ENCODE data around the gene CHCHD3. TPM values are rescaled to one million over a fixed set of nuclear protein-coding genes. Genes with fewer than 3 reads are reported as not detected.

The CHCHD3 gene
- total RNA-seq, 1 donor: 104 TPM

DNA sequence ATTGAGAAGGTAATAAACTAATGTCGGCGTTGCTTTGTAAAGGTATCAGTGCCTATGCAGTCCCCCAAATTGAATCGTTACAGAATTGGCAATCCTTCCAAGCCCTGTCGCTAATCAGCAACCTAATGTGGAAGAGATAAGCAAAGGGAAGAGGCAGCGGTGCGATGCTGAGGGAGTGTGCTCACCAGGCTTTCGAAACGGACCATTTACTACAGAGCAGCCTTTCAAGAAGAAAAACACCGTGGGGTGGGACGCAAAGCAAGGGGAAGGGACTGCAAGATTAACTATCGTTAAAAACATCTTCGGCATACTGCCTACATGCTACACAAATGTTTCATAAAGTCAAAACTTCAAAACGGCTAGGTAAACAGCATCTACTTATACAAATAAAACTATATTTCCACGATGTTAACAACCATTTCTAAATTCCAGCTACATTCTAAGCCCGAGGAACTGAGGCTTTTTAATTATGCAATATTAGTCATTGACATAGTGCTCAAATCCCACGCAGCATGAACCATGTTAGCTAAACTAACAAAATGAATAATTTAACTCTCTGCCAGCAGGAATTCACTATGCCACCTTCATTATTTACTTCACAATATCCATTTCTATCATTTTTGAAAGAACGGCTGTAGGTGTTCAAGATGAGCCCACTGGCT lies 85.2 kb downstream of the CHCHD3 start:
- no peak for DNase-seq (ENCODE audit: low read depth)
- TF ChIP-seq, protein P1, sequence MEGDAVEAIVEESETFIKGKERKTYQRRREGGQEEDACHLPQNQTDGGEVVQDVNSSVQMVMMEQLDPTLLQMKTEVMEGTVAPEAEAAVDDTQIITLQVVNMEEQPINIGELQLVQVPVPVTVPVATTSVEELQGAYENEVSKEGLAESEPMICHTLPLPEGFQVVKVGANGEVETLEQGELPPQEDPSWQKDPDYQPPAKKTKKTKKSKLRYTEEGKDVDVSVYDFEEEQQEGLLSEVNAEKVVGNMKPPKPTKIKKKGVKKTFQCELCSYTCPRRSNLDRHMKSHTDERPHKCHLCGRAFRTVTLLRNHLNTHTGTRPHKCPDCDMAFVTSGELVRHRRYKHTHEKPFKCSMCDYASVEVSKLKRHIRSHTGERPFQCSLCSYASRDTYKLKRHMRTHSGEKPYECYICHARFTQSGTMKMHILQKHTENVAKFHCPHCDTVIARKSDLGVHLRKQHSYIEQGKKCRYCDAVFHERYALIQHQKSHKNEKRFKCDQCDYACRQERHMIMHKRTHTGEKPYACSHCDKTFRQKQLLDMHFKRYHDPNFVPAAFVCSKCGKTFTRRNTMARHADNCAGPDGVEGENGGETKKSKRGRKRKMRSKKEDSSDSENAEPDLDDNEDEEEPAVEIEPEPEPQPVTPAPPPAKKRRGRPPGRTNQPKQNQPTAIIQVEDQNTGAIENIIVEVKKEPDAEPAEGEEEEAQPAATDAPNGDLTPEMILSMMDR (IDR thresholded peaks at IDR 0.05; ENCODE audit: insufficient read depth, low read depth, low read length): no peak
- peak overlapping the region; percentile 33 for H3K4me3 ChIP-seq (ENCODE audit: low read depth, low read length)

DNA sequence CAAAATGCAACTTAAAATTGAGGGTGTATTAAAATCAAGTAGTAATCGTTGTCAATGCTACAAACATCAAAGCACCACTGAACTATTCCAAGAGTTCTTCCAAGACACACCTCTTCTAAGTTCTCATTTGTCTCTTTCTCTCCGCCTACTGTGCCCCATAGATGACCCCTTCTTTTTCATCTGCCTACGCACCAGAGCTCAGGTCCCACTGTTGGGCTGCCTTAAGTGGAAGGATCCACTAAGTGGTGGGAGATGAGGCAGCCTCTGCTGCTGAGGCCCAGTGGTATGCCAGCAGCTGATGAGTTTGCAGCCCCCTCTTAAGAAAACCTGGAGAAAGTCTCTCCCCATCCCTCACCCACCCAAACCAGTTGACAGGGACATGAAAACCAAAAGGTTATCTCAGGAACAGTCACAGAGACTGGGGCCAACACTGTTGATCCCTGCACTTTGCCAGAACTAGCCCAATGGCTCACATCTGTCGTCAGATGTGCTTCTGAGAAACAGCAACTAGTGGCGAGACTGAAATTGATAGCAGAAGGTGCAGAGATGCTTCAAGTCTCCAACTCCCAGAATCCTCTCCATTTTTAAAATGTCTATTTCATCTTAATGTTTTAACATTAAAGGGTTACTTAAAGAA lies 88.4 kb downstream of the CHCHD3 start:
- no peak for DNase-seq (ENCODE audit: low read depth)
- TF ChIP-seq, protein P1 (IDR thresholded peaks at IDR 0.05; ENCODE audit: insufficient read depth, low read depth, low read length): no peak
- no peak overlapping the region for H3K4me3 ChIP-seq (ENCODE audit: low read depth, low read length)

DNA sequence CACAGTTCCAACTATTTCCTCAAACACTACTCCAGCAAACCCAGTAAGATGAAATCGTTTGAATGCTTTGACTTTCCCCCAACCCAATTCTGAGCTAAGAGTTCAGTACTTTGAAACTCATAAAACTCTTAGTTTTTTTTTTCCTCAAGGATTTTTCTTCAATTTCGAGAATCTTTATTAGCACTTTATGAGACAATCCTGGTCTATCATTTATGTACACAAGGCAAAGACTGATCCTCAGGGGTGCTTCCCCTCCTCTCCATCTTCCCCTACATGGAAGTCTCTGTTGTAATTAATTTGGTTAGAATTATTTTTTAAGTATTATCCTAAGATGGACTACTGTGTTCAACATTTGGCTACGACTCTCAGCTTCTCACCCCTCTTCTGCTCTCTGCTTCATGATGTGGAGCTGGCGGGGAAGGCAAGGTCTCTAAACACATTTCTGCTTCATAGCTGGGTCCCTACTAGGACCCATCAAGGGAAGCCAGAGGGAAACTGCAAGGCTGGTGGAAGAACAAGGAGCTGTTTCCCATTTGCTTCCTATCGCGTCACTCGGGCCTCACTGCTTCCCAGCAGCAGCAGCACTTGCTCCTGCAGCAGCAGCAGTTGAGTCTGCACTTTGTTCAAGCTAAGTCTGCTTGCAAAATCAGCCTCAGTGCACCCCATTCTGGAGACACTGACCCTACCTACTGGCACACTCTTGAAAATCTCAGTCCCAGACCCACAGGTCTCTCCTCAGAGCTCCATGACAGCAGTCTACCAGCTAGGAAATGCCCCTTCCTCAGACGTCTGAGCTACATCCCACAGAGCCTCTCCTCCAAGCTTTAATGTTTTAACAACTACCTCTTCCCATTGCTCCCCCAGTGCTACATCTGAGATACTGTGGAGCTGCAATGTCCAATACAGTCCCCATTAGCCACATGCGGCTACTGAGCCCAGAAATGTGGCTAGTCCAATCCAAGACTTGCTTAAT lies 90.0 kb downstream of the CHCHD3 start:
- no peak overlapping the region for H3K4me3 ChIP-seq (ENCODE audit: low read depth, low read length)
- DNase-seq (ENCODE audit: low read depth): no peak
- TF ChIP-seq, protein P1 (IDR thresholded peaks at IDR 0.05; ENCODE audit: insufficient read depth, low read depth, low read length): no peak

DNA sequence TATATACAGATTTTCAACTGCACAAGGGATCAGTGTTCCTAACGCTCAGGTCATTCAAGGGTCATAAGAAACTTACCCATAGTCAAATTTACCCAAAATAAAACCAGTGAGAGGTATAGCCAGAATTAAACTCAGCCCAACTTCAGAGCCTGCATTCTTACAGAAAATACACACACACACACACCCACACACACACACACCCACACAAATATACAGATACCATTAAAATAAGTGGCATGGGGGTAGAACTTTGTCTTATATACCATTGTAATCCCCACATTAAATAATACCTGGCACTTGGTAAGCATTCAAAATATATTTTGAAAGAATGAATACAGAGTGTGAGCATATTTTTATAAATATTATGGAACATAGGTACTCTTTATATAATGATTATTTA lies 93.8 kb downstream of the CHCHD3 start:
- TF ChIP-seq, protein P1 (IDR thresholded peaks at IDR 0.05; ENCODE audit: insufficient read depth, low read depth, low read length): no peak
- DNase-seq (ENCODE audit: low read depth): no peak
- no peak overlapping the region for H3K4me3 ChIP-seq (ENCODE audit: low read depth, low read length)

DNA sequence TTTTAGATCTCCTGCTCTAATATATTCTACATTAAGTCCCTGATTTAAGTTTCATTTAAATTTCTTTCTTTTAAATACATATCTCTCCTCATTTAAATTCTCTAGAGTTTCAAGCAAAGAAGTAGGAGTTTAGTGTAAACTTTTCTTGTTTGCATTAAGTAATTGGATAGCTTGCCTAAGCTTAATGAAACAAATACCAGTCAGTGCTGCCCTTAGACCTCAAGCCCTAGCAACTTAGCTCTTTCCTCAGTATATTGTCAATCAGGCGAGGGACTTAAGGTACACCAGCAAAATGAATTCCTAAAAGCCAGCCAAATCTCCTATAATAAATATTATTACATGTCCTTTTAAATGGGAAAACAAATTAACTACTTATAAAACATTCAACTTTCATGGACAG lies 101.5 kb downstream of the CHCHD3 start:
- DNase-seq (ENCODE audit: low read depth): no peak
- no peak overlapping the region for H3K4me3 ChIP-seq (ENCODE audit: low read depth, low read length)
- TF ChIP-seq, protein P1 (IDR thresholded peaks at IDR 0.05; ENCODE audit: insufficient read depth, low read depth, low read length): no peak

DNA sequence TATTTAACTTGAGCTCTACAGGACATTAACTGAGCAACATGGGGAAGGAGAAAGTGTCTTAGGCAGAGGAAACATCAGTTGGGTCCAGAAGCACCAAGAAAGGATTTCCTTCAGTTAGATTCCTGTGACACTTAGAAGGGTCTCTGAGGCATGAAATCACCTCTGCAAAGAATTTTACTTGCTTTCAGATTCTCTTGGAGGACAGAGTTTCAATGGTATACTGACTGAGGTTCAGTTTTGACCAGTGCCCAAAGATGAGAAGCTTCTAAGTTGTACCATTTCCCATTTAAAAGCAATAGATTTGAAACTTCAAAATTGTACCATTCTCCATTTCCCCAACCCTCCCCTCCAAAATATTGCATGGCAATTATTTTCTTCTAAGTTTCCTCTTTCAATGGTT lies 102.4 kb downstream of the CHCHD3 start:
- DNase-seq (ENCODE audit: low read depth): no peak
- TF ChIP-seq, protein P1 (IDR thresholded peaks at IDR 0.05; ENCODE audit: insufficient read depth, low read depth, low read length): no peak
- H3K4me3 ChIP-seq (ENCODE audit: low read depth, low read length): no peak overlapping the region

Measured in fibroblast of villous mesenchyme (primary cell).